GM18526 (cell line): ENCODE data around the gene ASF1A.
A peak's percentile ranks its signal among the peaks of the same experiment; 100 is the strongest.

ENCODE experiments used
- POLR2A ChIP-seq: IDR thresholded peaks from 3 replicates; pipeline ENCODE4 v1.6.1; 2011; ENCODE audit not compliant: insufficient read length; ENCODE audit errors: extremely low read depth

Gene ASF1A

DNA sequence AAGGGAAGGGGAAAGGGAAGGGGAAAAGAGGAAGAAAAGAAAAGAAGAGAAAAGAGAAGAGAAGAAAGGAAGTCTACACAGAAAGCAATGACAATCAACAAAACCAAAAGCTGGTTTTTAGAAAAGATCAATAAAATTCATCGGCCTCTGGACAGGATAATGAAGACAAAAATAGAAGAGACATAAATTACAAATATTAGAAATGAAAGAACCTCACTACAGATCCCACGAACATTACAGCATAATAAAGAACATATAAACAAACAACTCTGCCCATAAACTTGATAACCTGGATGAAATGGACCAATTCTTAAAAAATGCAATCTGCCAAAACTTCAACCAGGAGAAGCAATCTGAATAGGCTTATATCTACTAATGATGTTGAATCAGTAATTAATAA is 20.7 kb upstream of the ASF1A start:
- TF ChIP-seq POLR2A, result no peak

GRCh38 chr6:118875672-118876071 is 18.3 kb upstream of the ASF1A start:
- TF ChIP-seq POLR2A, result no peak

DNA sequence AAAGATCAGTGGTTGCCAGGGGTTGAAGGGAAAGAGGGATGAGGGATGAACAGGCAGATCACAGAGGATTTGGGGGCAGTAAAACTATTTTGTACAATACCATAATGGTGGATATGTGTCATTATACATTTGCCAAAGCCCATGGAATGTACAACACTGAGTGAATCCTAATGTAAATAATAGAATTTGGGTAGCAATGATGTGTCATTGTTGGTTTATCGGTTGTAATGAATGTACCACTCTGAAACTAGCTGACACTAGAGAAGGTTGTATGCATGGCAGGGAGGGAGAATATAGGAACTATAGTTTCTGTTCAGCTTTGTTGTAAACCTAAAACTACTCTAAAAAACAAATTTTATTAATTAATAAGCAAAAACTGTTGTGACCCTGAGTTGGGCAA is 17.8 kb upstream of the ASF1A start:
- TF ChIP-seq POLR2A, result no peak

GRCh38 chr6:118876814-118877213 is 17.1 kb upstream of the ASF1A start:
- TF ChIP-seq POLR2A, result no peak

GRCh38 chr6:118877806-118878205 is 16.1 kb upstream of the ASF1A start:
- no peak for TF ChIP-seq POLR2A

DNA sequence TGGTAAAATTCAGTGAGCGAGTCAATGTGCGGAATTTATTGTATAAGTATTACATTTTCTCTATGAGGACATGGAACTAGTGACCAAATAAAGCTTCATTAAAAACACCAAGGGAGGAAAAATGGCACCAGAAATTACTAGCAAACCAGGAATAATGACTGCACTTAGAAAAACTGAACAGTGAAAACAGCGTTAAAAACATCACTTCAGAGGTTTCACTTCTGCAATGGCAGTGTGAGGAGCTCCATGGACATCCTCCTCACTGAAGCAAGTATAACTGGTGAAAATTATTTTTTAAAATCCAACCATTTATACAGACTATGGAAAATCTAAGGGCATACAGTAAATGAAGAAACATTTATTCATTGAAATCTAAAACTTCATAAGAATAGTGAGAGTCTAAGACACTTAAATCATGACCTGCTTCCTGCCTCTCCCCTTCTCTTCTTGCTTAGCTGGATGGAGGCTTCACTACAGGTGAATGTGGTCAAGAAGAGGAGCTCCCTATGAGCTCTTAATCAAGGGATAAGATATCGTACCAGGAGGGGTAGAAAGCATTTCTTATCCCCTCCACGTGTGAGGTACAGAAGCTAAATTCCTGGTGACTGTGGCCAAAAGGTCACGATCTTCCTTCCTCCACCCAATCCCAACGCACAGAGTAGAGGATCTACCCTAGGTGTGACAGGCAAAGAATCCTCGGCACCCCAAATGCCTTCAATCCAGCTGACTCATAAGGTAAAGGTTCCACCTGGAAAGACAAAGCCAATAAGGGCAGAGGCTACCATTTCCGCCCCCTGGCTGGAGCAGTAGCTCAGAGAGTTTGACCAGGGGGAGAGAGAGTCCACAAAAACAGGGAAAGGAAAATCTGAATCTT is 12.3 kb upstream of the ASF1A start:
- no peak for TF ChIP-seq POLR2A

GRCh38 chr6:118882314-118882905 is 11.5 kb upstream of the ASF1A start:
- TF ChIP-seq POLR2A, result no peak

GRCh38 chr6:118886641-118887040 is 7.3 kb upstream of the ASF1A start:
- TF ChIP-seq POLR2A, result no peak

- TF ChIP-seq POLR2A, result no peak
Observed at GRCh38 chr6:118889163-118889562, 4.8 kb upstream of the ASF1A start.

DNA sequence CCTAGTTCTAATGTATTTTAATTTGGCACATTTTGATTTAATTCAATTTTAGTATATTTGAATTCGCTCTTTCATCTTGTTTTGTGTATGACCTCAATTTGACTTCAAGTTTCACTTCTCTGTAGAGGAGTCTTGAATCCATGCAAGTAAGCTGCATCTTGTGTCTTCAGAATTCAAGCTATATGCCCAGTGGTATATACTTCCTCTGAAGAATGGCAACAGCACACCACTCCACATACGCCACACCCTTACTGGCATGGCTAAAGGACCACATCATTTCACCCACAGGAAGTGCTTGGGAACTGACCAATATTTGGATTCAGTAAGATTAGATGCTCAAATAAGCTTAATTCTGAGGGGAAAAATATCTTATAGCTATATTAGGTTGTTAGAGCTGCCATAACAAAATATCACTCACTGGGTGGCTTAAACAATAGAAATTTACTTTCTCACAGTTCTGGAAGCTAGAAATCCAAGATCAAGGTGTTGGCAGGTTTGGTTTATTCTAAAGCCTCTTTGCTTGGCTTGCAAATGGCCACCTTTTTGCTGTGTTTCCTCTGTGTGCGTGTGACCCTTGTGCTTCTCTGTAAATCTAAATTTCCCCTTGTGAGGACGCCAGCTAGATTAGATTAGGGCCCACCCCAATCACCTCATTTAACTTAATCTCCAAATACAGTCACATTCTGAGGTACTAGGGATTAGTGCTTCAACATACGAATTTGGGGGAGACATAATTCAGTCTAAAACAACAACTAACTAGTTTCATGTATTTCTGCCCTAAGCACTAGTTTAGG is 2.8 kb upstream of the ASF1A start:
- no peak for TF ChIP-seq POLR2A

- no peak for TF ChIP-seq POLR2A
Observed at GRCh38 chr6:118892355-118892991, 1.5 kb upstream of the ASF1A start.

DNA sequence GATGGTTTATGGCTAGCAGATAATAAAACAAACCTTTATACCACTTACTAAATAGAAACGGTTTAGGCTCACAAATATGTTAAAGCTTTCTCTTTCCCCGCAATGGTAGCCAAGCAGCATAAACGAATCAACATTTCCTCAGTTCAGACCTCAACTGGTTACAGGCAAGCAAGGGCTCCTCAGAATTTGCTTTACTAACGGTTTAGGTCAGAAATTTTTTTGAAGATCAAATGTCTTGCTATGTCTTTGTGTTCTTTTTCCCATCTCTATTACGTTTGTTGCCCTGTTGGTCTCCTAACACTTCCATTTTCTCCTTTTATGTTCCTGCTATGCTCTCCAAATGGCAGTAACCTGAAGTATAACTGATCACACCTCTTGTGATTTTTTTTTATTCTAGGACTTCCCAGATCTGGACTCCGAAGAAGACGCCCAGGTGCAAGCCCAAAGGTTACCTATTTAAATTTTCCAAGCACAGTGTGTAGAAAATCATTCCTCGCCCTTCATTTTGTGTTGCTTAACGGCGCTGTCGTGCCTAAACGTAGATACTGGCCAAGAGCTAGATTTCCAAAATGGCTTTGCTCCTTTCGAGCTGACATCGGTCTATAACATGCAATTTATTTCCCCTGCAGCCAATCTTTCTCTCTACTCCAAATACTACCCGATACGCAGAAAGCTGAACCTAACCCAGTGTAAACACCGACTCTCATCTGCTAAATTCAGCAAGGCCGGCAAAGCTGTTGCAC is 717 bp upstream of the ASF1A start:
- TF ChIP-seq POLR2A, result no peak

DNA sequence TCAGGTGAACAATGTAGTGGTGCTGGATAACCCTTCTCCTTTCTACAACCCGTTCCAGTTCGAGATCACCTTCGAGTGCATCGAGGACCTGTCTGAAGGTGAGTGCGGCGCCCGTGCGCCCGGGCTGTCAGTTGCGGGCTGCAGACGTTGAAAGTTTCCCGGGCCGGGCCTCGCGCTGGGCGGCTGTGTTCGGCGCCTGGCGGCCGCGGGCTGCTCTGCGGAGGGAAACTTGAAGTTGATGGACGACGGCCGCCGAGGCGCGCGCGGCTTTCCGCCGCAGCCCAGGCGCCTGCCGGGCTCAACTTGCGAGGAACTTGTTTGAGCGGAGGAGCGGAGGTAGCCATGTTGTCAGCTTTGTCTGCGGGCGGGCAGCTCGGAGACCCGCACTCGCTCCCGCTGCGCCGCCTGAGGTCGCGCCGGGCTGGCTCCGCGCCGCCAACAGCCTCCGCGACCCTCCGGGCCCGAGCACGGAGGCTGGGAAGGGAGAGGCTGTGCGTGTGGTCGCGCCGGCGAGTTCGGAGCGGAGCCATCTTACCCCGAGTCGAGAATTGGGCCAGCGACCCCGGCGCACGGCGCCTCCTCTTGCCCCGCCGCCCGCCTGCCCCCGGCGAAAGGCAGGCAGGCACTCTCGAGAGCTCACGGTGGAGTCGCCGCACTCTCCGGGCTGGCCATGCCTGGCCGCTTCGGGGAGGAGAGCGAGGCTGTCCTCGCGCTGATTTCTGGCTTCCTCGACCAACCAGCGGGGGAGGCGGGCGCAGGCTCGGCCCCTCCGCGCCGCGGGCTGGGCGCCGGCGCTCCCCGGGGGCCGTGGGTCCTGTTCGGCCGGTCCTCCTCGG is 691 bp downstream of the ASF1A start:
- peak; percentile 62 for TF ChIP-seq POLR2A

DNA sequence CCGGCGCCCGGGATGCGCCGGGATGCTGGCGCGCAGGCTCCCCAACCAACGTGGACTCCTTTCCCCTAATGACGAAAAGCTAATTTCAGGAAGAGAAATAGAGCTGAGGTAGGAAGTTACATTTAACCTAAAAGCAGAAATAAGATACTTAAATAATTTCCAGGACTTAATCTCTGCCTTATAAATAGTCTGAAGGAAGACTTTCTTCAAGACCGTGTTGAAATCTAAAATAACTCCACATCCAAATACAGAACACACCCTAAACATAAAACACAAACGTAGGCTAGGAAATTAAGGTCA is 1.3 kb downstream of the ASF1A start:
- TF ChIP-seq POLR2A, result no peak
